GM23338 (cell line): ENCODE data around the gene CD40. TPM values are rescaled to one million over a fixed set of nuclear protein-coding genes. Genes with fewer than 3 reads are reported as not detected.

Source experiments
- ATAC-seq: fragments of 200-7000 bp; cut with Tn5 transposase; 3 replicates; pipeline ENCODE4 v1.9.1; 2020
- DNase-seq: peaks from one replicate; pipeline ENCODE4 v3.0.0-alpha.2; 2015; ENCODE audit warnings: low spot score
- H2AFZ ChIP-seq: fragments of 200-600 bp; sonication (generic); 2 replicates; pipeline ENCODE4 v1.8.0; 2016; ENCODE audit warnings: antibody characterized with exemption, mild to moderate bottlenecking, moderate library complexity
- H3F3A ChIP-seq: fragments of 200-600 bp; sonication (generic); replicated peaks from 2 replicates; pipeline ENCODE4 v1.8.0; 2017; ENCODE audit warnings: antibody characterized with exemption, mixed run types, low read depth
- H3K27ac ChIP-seq: fragments of 200-600 bp; sonication (generic); 2 replicates; pipeline ENCODE4 v1.6.1; 2016; ENCODE audit warnings: low read depth
- H3K27me3 ChIP-seq: fragments of 200-600 bp; sonication (generic); 2 replicates; pipeline ENCODE4 v1.8.0; 2016; ENCODE audit warnings: mild to moderate bottlenecking, mixed run types, moderate library complexity; ENCODE audit not compliant: insufficient read depth
- H3K36me3 ChIP-seq: fragments of 200-600 bp; sonication (generic); 2 replicates; pipeline ENCODE4 v1.8.0; 2016; ENCODE audit warnings: mild to moderate bottlenecking; ENCODE audit not compliant: insufficient read depth
- H3K4me1 ChIP-seq: fragments of 200-600 bp; sonication (generic); 2 replicates; pipeline ENCODE4 v1.8.0; 2016; ENCODE audit warnings: mild to moderate bottlenecking, moderate library complexity; ENCODE audit not compliant: insufficient read depth
- H3K4me2 ChIP-seq: fragments of 200-600 bp; sonication (generic); 2 replicates; pipeline ENCODE4 v1.7.1; 2017; ENCODE audit warnings: mixed run types
- H3K4me3 ChIP-seq: fragments of 200-600 bp; sonication (generic); 2 replicates; pipeline ENCODE4 v1.6.1; 2016; ENCODE audit warnings: mixed run types
- H3K79me2 ChIP-seq: fragments of 200-600 bp; sonication (generic); replicated peaks from 2 replicates; pipeline ENCODE4 v1.8.0; 2017; ENCODE audit warnings: mild to moderate bottlenecking; ENCODE audit not compliant: insufficient read depth
- H3K9me2 ChIP-seq: fragments of 200-600 bp; sonication (generic); 2 replicates; pipeline ENCODE4 v1.8.0; 2017; ENCODE audit not compliant: insufficient read depth
- H4K20me1 ChIP-seq: fragments of 200-600 bp; sonication (generic); replicated peaks from 2 replicates; pipeline ENCODE4 v1.8.0; 2017; ENCODE audit warnings: mild to moderate bottlenecking; ENCODE audit not compliant: insufficient read depth
- H3K27ac Mint-ChIP-seq: 2 replicates; pipeline ENCODE4 v1.8.0; 2020; ENCODE audit warnings: inconsistent platforms, mild to moderate bottlenecking, moderate library complexity, mixed read lengths
- H3K27me3 Mint-ChIP-seq: 3 replicates; pipeline ENCODE4 v1.8.0; 2022; ENCODE audit warnings: low read depth, mild to moderate bottlenecking, moderate library complexity, mixed read lengths, inconsistent platforms; ENCODE audit not compliant: insufficient read depth, poor library complexity
- H3K36me3 Mint-ChIP-seq: 3 replicates; pipeline ENCODE4 v1.8.0; 2021; ENCODE audit warnings: low read depth, mild to moderate bottlenecking, inconsistent platforms, moderate library complexity, mixed read lengths
- H3K4me1 Mint-ChIP-seq: 3 replicates; pipeline ENCODE4 v1.8.0; 2020; ENCODE audit warnings: mild to moderate bottlenecking, inconsistent platforms, mixed read lengths
- H3K4me3 Mint-ChIP-seq: 3 replicates; pipeline ENCODE4 v1.8.0; 2021; ENCODE audit warnings: moderate library complexity, mild to moderate bottlenecking, inconsistent platforms, mixed read lengths
- H3K9me3 Mint-ChIP-seq: 3 replicates; pipeline ENCODE4 v1.8.0; 2020; ENCODE audit warnings: moderate library complexity, mild to moderate bottlenecking, inconsistent platforms, mixed read lengths
- CREB1 ChIP-seq: fragments of 250-450 bp; sonication (Bioruptor Pico); IDR thresholded peaks from 2 replicates; pipeline ENCODE4 v1.5.0; 2020; ENCODE audit warnings: low read depth, mild to moderate bottlenecking, moderate library complexity
- EZH2 ChIP-seq: fragments of 200-600 bp; sonication (generic); IDR thresholded peaks from one replicate; pipeline ENCODE4 v1.8.0; 2017; ENCODE audit warnings: antibody characterized with exemption, mild to moderate bottlenecking, low read depth; ENCODE audit not compliant: unreplicated experiment
- EZH2phosphoT487 ChIP-seq: fragments of 200-600 bp; sonication (generic); IDR thresholded peaks from one replicate; pipeline ENCODE4 v1.8.1; 2018; ENCODE audit warnings: antibody characterized with exemption; ENCODE audit not compliant: unreplicated experiment
- JUNB ChIP-seq: IDR thresholded peaks from one replicate; pipeline ENCODE4 v1.6.1; 2016; ENCODE audit warnings: antibody characterized with exemption; ENCODE audit not compliant: unreplicated experiment
- POLR2AphosphoS5 ChIP-seq: IDR thresholded peaks from 2 replicates; pipeline ENCODE4 v1.6.1; 2016; ENCODE audit warnings: antibody characterized with exemption, low read depth
- STAT1 ChIP-seq: IDR thresholded peaks from one replicate; pipeline ENCODE4 v1.6.1; 2016; ENCODE audit warnings: antibody characterized with exemption; ENCODE audit not compliant: unreplicated experiment
- polyA plus RNA-seq: library from polyadenylated mRNA; unstranded; fragments of >200 nt; fragmentation: Nextera tagmentation; extraction: Ambion mirVana; gene quantifications from 2 replicates; pipeline ENCODE4 v1.2.1, GENCODE V29; 2016
- total RNA-seq: library from RNA; depleted of rRNA; stranded (reverse); fragments of >200 nt; shearing (Covaris generic); gene quantifications from 2 replicates; pipeline ENCODE4 v1.2.3, GENCODE V29; 2014
- TF ChIP-seq, protein P1 (sequence below): fragments of 250-450 bp; sonication (Bioruptor Pico); IDR thresholded peaks from 2 replicates; pipeline ENCODE4 v1.5.0; 2020; ENCODE audit warnings: mild to moderate bottlenecking, moderate library complexity
- TF ChIP-seq, protein P2 (sequence below), 2 experiments: fragments of 200-600 bp in 1 of 2; sonication (generic) in 1 of 2; conservative IDR thresholded peaks; 2 replicates each; pipeline versions ENCODE4 v1.5.1 to v1.6.1; 2016 to 2017; ENCODE audit warnings: antibody characterized with exemption in 2 of 2, low read depth in 2 of 2, mild to moderate bottlenecking in 2 of 2, moderate library complexity in 1 of 2
- TF ChIP-seq, protein P3 (sequence below): IDR thresholded peaks from 2 replicates; pipeline ENCODE4 v1.6.1; 2016; ENCODE audit warnings: antibody characterized with exemption

The CD40 gene
- total and polyA plus RNA-seq, 2 experiments from 2014 or later: 15.4 to 18.9 TPM

DNA sequence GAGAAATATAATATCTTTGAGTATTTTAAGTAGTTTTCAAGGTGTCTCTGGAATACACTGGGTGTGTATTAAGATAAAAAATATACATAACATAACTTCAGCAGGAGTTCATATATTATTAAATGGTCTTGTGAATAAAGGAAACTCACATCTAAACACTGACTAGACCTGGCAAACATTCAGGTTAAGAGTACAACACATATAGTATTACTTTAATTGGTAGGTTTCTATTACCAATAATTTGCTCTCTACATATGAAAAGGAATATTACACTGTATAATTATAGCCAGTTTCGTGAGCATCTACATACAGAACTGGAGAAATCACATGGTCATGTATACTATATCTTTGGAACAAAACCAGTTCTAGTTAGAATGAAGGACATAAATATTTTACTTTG is 37.0 kb upstream of the CD40 start (continued):
- TF ChIP-seq, protein P1, sequence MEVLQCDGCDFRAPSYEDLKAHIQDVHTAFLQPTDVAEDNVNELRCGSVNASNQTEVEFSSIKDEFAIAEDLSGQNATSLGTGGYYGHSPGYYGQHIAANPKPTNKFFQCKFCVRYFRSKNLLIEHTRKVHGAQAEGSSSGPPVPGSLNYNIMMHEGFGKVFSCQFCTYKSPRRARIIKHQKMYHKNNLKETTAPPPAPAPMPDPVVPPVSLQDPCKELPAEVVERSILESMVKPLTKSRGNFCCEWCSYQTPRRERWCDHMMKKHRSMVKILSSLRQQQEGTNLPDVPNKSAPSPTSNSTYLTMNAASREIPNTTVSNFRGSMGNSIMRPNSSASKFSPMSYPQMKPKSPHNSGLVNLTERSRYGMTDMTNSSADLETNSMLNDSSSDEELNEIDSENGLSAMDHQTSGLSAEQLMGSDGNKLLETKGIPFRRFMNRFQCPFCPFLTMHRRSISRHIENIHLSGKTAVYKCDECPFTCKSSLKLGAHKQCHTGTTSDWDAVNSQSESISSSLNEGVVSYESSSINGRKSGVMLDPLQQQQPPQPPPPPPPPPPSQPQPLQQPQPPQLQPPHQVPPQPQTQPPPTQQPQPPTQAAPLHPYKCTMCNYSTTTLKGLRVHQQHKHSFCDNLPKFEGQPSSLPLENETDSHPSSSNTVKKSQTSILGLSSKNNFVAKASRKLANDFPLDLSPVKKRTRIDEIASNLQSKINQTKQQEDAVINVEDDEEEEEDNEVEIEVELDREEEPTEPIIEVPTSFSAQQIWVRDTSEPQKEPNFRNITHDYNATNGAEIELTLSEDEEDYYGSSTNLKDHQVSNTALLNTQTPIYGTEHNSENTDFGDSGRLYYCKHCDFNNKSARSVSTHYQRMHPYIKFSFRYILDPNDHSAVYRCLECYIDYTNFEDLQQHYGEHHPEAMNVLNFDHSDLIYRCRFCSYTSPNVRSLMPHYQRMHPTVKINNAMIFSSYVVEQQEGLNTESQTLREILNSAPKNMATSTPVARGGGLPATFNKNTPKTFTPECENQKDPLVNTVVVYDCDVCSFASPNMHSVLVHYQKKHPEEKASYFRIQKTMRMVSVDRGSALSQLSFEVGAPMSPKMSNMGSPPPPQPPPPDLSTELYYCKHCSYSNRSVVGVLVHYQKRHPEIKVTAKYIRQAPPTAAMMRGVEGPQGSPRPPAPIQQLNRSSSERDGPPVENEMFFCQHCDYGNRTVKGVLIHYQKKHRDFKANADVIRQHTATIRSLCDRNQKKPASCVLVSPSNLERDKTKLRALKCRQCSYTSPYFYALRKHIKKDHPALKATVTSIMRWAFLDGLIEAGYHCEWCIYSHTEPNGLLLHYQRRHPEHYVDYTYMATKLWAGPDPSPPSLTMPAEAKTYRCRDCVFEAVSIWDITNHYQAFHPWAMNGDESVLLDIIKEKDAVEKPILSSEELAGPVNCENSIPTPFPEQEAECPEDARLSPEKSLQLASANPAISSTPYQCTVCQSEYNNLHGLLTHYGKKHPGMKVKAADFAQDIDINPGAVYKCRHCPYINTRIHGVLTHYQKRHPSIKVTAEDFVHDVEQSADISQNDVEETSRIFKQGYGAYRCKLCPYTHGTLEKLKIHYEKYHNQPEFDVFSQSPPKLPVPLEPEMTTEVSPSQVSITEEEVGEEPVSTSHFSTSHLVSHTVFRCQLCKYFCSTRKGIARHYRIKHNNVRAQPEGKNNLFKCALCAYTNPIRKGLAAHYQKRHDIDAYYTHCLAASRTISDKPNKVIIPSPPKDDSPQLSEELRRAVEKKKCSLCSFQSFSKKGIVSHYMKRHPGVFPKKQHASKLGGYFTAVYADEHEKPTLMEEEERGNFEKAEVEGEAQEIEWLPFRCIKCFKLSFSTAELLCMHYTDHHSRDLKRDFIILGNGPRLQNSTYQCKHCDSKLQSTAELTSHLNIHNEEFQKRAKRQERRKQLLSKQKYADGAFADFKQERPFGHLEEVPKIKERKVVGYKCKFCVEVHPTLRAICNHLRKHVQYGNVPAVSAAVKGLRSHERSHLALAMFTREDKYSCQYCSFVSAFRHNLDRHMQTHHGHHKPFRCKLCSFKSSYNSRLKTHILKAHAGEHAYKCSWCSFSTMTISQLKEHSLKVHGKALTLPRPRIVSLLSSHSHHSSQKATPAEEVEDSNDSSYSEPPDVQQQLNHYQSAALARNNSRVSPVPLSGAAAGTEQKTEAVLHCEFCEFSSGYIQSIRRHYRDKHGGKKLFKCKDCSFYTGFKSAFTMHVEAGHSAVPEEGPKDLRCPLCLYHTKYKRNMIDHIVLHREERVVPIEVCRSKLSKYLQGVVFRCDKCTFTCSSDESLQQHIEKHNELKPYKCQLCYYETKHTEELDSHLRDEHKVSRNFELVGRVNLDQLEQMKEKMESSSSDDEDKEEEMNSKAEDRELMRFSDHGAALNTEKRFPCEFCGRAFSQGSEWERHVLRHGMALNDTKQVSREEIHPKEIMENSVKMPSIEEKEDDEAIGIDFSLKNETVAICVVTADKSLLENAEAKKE: no peak
- TF ChIP-seq JUNB: no peak
- TF ChIP-seq POLR2AphosphoS5: no peak
- TF ChIP-seq, protein P2, sequence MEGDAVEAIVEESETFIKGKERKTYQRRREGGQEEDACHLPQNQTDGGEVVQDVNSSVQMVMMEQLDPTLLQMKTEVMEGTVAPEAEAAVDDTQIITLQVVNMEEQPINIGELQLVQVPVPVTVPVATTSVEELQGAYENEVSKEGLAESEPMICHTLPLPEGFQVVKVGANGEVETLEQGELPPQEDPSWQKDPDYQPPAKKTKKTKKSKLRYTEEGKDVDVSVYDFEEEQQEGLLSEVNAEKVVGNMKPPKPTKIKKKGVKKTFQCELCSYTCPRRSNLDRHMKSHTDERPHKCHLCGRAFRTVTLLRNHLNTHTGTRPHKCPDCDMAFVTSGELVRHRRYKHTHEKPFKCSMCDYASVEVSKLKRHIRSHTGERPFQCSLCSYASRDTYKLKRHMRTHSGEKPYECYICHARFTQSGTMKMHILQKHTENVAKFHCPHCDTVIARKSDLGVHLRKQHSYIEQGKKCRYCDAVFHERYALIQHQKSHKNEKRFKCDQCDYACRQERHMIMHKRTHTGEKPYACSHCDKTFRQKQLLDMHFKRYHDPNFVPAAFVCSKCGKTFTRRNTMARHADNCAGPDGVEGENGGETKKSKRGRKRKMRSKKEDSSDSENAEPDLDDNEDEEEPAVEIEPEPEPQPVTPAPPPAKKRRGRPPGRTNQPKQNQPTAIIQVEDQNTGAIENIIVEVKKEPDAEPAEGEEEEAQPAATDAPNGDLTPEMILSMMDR (conservative IDR thresholded peaks at IDR 0.05; ENCODE audit: low read depth in 2 of 2): no peak

DNA sequence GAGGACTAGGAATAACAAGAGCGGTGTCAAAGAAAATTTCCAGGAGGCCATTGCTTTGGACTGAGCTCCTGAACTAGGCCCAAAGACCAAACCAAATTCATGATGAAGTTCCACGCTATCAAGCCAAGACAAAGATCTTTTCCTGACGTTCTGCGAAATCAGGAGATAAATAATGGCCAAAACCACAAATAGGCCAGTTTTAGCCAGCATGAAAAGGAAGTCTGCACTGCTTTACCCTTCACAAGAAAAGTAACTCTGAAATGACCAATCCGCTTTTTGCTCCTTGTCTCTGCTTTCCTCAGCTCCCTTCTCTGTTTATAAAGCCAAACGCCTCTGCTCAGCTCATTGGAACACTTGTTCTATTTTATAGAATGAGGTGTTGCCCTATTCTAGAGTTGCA is 35.0 kb upstream of the CD40 start:
- Histone ChIP-seq H3K27me3 (no peaks in the 10 kb centered on the region), H3K4me3 (no peak overlapping the region), H3K36me3 (no peaks in the 10 kb centered on the region), H3K9me2 (no peaks in the 10 kb centered on the region), H3K79me2 (peaks cover 97% of the 10 kb centered on the region), H3K27ac (no peak overlapping the region), H3K4me2 (no peak overlapping the region), H3F3A (no peaks in the 10 kb centered on the region), H3K4me1 (peaks cover 10% of the 10 kb centered on the region), H4K20me1 (peaks cover 60% of the 10 kb centered on the region), H2AFZ (no peak overlapping the region)
- H3K4me3 Mint-ChIP-seq: no peak overlapping the region
- H3K9me3 Mint-ChIP-seq: no peaks in the 10 kb centered on the region
- ATAC-seq: no peak
- no peak for DNase-seq
- no peak overlapping the region for H3K27ac Mint-ChIP-seq
- H3K27me3 Mint-ChIP-seq: no peaks in the 10 kb centered on the region
- peaks cover 42% of the 10 kb centered on the region for H3K4me1 Mint-ChIP-seq
- H3K36me3 Mint-ChIP-seq: 0 out of 3 replicates have a peak, but pooled peaks cover 6% of the 10 kb centered on the region
- TF ChIP-seq STAT1 (no peak), EZH2phosphoT487 (no peak), POLR2AphosphoS5 (no peak), CREB1 (CRISPR knock-in tag) (no peak), JUNB (no peak), EZH2 (no peak)
- TF ChIP-seq, protein P3, sequence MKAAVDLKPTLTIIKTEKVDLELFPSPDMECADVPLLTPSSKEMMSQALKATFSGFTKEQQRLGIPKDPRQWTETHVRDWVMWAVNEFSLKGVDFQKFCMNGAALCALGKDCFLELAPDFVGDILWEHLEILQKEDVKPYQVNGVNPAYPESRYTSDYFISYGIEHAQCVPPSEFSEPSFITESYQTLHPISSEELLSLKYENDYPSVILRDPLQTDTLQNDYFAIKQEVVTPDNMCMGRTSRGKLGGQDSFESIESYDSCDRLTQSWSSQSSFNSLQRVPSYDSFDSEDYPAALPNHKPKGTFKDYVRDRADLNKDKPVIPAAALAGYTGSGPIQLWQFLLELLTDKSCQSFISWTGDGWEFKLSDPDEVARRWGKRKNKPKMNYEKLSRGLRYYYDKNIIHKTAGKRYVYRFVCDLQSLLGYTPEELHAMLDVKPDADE: no peak
